Thoracic aorta (tissue), 2 donors: ENCODE results near the gene ALS2CL. TPM values are rescaled to one million over a fixed set of nuclear protein-coding genes. Genes with fewer than 3 reads are reported as not detected.

Source experiments
- ATAC-seq: fragments of 150-250 bp; one replicate; pipeline ENCODE4 v1.8.0; 2017; ENCODE audit warnings: low read depth; ENCODE audit not compliant: insufficient number of reproducible peaks, low FRiP score
- DNase-seq: peaks from one replicate; pipeline ENCODE4 v3.0.0-alpha.2; 2020; ENCODE audit warnings: low spot score
- H3K27ac ChIP-seq, 2 donors: fragments of 200-600 bp; sonication (generic); 1 replicate in 1 of 2; 2 replicates in 1 of 2; pipeline ENCODE4 v1.5.1; 2016; ENCODE audit warnings: mild to moderate bottlenecking in 2 of 2, moderate library complexity in 2 of 2
- H3K27me3 ChIP-seq: fragments of 200-600 bp; sonication (generic); replicated peaks from 2 replicates; pipeline ENCODE4 v1.6.0; 2016; ENCODE audit warnings: mild to moderate bottlenecking; ENCODE audit not compliant: insufficient read depth
- H3K36me3 ChIP-seq: fragments of 200-600 bp; sonication (generic); one replicate; pipeline ENCODE4 v1.5.1; 2016
- H3K4me1 ChIP-seq, 2 donors: fragments of 200-600 bp; sonication (generic); 1 replicate in 1 of 2; 2 replicates in 1 of 2; pipeline versions ENCODE4 v1.5.1 to v1.6.0; 2016; ENCODE audit warnings: low read depth in 2 of 2, mild to moderate bottlenecking in 1 of 2; ENCODE audit not compliant: control insufficient read depth in 1 of 2
- H3K4me3 ChIP-seq: fragments of 200-600 bp; sonication (generic); 2 replicates; pipeline ENCODE4 v1.5.1; 2016; ENCODE audit warnings: mild to moderate bottlenecking
- H3K9me3 ChIP-seq: fragments of 200-600 bp; sonication (generic); 2 replicates; pipeline ENCODE4 v1.5.1; 2016
- total RNA-seq, 2 donors: library from RNA; depleted of rRNA; stranded (reverse); fragments of >200 nt; gene quantifications; one replicate each; pipeline versions ENCODE4 v1.1.0 to v1.2.3, GENCODE V29; 2016
- TF ChIP-seq, protein P1 (sequence below): fragments of 200-600 bp; sonication (generic); IDR thresholded peaks from one replicate; pipeline ENCODE4 v1.5.1; 2019; ENCODE audit warnings: antibody characterized with exemption

ALS2CL gene
- total RNA-seq, 2 donors from 2014 or later: 25.2 to 41.7 TPM

DNA sequence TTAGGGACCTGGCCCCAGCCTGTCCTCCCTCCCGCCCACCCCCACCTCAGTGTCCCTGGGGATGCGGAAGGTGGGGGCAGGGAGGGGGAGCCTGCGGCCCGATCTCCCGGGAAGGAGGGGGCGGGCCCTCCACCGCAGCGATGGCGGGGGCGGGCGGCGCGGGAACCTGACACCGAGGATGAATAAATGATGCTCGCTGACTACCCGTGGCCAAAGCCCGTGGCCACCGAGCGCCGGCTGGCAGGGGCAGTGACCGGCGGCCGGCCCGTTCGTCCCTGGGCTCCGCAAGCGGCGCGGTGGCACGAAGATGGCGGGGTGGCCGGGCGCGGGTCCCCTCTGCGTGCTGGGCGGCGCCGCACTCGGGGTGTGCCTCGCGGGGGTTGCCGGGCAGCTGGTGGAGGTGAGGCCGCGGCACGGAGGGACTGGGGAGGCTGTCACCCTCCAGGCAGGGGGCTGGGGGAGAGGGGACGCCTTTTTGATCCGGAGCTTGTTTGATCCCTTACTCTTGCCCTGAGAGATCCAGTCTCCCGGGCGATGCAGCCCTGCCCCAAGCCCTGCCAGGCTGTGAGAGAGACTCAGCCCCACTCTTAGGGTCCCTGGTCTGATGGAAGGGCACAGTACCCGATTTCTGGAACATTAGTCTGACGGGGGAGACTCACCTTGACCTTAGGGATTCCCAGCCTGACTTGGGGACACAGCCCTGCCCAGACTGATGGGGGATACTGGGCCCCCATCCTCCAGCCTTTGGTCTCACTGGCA is 7.9 kb upstream of the ALS2CL start, which contains the start of gene TMIE:
Gene TMIE, plus strand, starts transcription at position 212 of the 759 bp plus-strand sequence. Its CDS starts 96 bp downstream, at position 308.
- TF ChIP-seq, protein P1, sequence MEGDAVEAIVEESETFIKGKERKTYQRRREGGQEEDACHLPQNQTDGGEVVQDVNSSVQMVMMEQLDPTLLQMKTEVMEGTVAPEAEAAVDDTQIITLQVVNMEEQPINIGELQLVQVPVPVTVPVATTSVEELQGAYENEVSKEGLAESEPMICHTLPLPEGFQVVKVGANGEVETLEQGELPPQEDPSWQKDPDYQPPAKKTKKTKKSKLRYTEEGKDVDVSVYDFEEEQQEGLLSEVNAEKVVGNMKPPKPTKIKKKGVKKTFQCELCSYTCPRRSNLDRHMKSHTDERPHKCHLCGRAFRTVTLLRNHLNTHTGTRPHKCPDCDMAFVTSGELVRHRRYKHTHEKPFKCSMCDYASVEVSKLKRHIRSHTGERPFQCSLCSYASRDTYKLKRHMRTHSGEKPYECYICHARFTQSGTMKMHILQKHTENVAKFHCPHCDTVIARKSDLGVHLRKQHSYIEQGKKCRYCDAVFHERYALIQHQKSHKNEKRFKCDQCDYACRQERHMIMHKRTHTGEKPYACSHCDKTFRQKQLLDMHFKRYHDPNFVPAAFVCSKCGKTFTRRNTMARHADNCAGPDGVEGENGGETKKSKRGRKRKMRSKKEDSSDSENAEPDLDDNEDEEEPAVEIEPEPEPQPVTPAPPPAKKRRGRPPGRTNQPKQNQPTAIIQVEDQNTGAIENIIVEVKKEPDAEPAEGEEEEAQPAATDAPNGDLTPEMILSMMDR: no peak
- Histone ChIP-seq H3K27me3 (no peaks in the 10 kb centered on the region), H3K36me3 (no peaks in the 10 kb centered on the region), H3K9me3 (no peaks in the 10 kb centered on the region), H3K4me1 (peaks cover 21 to 34% of the 10 kb centered on the region in 2 donors), H3K27ac (no peak within 1 kb of the TSS), H3K4me3 (peak within 1 kb of the TSS; percentile 75)
- ATAC-seq: no peak
- no peak for DNase-seq

DNA sequence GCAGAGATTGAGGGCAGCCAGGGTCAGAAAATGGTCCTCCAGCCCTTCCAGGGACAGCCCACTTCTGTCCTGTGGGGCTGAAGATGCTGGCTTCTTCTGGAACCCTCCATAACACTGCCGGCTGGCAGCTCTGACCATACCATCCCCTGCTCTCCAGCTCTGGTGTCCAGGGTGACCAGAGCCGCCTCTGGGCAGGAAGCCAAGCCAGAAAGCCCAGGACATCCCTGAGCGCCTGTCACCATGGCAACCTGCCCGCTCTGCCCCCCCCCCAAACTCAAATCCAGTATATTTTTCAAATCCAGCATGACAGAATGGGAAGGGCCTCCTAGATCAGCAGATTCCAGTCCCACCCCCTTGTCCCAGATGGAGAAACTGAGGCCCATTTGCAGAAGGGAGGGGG is 7.3 kb upstream of the ALS2CL start:
- DNase-seq (no peak), ATAC-seq (no peak)
- H3K4me3 ChIP-seq: peak overlapping the region; percentile 75
- no peaks in the 10 kb centered on the region for H3K9me3 ChIP-seq
- peaks cover 27 to 40% of the 10 kb centered on the region in 2 donors for H3K4me1 ChIP-seq
- H3K36me3 ChIP-seq: no peaks in the 10 kb centered on the region
- H3K27me3 ChIP-seq: no peaks in the 10 kb centered on the region
- TF ChIP-seq, protein P1: no peak
- no peak overlapping the region for H3K27ac ChIP-seq

DNA sequence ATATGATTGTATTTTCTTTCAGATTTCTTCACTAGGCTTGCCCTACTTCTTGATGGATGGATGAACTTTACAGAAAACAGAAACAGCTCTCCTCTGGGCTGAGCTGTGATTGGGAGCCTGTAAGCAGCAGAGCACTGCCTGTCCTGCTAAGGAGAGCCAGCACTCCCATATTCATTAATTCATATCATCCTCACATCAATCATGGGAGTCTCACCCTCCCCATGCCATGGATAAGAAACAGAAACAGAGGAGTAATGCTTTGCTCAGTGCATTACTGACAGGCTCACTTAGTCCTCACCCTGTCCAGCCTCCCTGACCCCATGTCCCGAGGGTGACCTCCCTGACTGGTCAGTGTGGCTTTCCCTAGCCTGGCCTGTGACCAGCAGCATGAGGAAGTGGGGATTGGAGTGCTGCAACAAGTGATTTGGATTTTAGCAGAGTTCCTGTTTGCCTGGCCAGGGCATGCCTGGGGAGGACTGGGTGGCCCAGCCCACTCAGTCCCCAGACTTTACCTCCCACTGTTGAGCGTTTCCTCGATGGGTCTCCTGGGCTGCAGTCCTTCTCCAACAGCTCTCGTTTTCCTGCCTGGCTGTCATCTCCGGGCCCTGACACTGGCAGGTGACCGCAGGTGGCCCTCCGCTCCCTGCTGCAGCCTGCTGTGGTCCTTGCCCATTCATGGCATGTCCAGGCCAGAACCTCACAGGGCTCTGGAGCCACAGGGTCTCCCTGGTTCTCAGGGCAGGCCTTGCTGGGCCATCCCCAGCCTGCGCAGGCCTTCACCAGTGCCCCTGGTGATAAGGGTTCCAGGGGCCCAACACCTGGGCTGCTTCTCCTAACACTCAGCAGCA is 6.4 kb upstream of the ALS2CL start:
- H3K27me3 ChIP-seq: no peaks in the 10 kb centered on the region
- no peak overlapping the region for H3K4me3 ChIP-seq
- no peaks in the 10 kb centered on the region for H3K9me3 ChIP-seq
- H3K27ac ChIP-seq: no peak overlapping the region
- ATAC-seq: no peak
- H3K36me3 ChIP-seq: no peaks in the 10 kb centered on the region
- DNase-seq: no peak
- TF ChIP-seq, protein P1: no peak
- H3K4me1 ChIP-seq: peaks cover 36 to 49% of the 10 kb centered on the region in 2 donors

DNA sequence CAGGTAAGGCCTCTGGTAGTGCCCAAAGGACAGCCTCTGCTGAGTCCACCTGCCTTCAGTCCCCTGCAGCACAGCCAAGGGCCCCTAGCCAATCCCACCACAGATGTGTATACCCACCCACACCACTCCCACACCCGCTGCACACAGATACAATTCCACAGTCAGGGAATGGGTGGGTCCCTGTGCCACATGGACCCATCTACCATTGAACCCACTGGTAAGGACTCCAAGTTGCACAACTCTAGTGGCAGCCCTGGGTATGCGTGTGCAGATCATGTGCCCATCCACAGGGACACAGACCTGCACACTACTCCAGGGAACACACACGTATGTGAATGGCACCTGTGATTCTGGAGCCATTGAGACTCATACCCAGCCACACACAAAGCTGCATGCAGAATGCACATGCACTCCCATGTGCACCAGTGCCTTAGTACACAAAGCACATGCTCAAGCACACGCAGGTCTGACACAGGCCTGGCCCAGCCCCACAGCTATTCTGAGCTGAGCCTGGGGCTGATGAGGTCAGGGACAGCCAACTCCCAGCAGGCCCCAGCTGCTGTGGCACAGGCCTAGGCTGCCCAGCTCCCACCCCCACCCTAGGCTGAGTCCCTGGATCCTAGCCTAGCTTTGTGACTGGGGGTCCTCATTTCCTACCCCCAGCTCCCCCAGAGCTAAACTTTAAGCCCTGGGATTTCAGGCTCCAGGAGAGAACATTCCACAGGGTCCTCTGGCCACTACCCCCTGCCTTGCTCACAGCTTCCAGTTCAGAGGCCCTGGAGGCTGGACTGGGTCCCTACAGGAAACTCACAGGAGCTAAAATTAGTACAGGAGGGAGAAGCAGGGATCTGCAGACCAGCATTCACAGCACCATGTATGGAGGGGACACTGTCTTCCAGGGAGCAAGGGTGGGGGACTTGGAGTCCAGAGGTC is 2.7 kb upstream of the ALS2CL start:
- TF ChIP-seq, protein P1: peak; percentile 28
- peak; percentile 51 for ATAC-seq
- peaks cover 50 to 70% of the 10 kb centered on the region in 2 donors for H3K4me1 ChIP-seq
- no peak for DNase-seq
- H3K9me3 ChIP-seq: no peaks in the 10 kb centered on the region
- H3K36me3 ChIP-seq: no peaks in the 10 kb centered on the region
- no peak overlapping the region for H3K4me3 ChIP-seq
- H3K27me3 ChIP-seq: no peaks in the 10 kb centered on the region
- H3K27ac ChIP-seq: peak overlapping the region; percentile 78 to 85
